ENCODE data around the gene PNPO. TPM values are rescaled to one million over a fixed set of nuclear protein-coding genes. Genes with fewer than 3 reads are reported as not detected.

PNPO gene
- total and polyA plus RNA-seq, 2 of the 13 experiments (the other 11 are each of a cell fraction or from before 2014, with no cell fraction given), result 47.9 to 63.3 TPM

GRCh38 chr17:47978324-47978723 lies 37.0 kb downstream of the PNPO start (continued):
- no peak for TF ChIP-seq ZNF468 (CRISPR knock-in tag; IDR thresholded peaks at IDR 0.05)
- TF ChIP-seq ZNF788 (CRISPR knock-in tag; IDR thresholded peaks at IDR 0.05; ENCODE audit: borderline replicate concordance), result no peak
- TF ChIP-seq TEAD3 (CRISPR knock-in tag; optimal IDR thresholded peaks at IDR 0.05; ENCODE audit: borderline replicate concordance), result no peak
- TF ChIP-seq ESRRA (CRISPR knock-in tag; IDR thresholded peaks at IDR 0.05; ENCODE audit: low read depth), result no peak
- TF ChIP-seq HOXA3 (CRISPR knock-in tag; IDR thresholded peaks at IDR 0.05), result 0 out of 2 replicates have a peak, but pooled peaks have one; percentile 26
- no peak for TF ChIP-seq MED1 (CRISPR knock-in tag; IDR thresholded peaks at IDR 0.05)
- TF ChIP-seq SRSF4 (IDR thresholded peaks at IDR 0.05; ENCODE audit: low read depth, low read length, poor library complexity, severe bottlenecking), result no peak
- no peak for TF ChIP-seq PCBP2 (optimal IDR thresholded peaks at IDR 0.05; ENCODE audit: low read depth, low read length, poor library complexity, severe bottlenecking)
- no peak for TF ChIP-seq ZNF605 (CRISPR knock-in tag; IDR thresholded peaks at IDR 0.05)
- no peak for TF ChIP-seq NCOA1 (CRISPR knock-in tag; IDR thresholded peaks at IDR 0.05)
- no peak for TF ChIP-seq IRF9 (CRISPR knock-in tag; IDR thresholded peaks at IDR 0.05; ENCODE audit: borderline replicate concordance)
- no peak for TF ChIP-seq TFDP2 (CRISPR knock-in tag; IDR thresholded peaks at IDR 0.05)
- TF ChIP-seq PATZ1 (CRISPR knock-in tag; IDR thresholded peaks at IDR 0.05), result peak; percentile 72
- no peak for TF ChIP-seq ZNF558 (CRISPR knock-in tag; IDR thresholded peaks at IDR 0.05; ENCODE audit: borderline replicate concordance)
- no peak for TF ChIP-seq SP1 (IDR thresholded peaks at IDR 0.05)
- TF ChIP-seq SP1 (CRISPR knock-in tag; IDR thresholded peaks at IDR 0.05), result peak; percentile 31; the same call in 1 of the 2 replicates
- no peak for TF ChIP-seq JUNB (CRISPR knock-in tag; IDR thresholded peaks at IDR 0.05; ENCODE audit: borderline replicate concordance)
- 0 out of 2 replicates have a peak, but pooled peaks have one; percentile 73 for TF ChIP-seq ZNF572 (CRISPR knock-in tag; IDR thresholded peaks at IDR 0.05)
- no peak for TF ChIP-seq PHF5A (CRISPR knock-in tag; IDR thresholded peaks at IDR 0.05; ENCODE audit: low read depth, unreplicated experiment)
- TF ChIP-seq ZKSCAN8 (CRISPR knock-in tag; IDR thresholded peaks at IDR 0.05; ENCODE audit: borderline replicate concordance), result no peak
- TF ChIP-seq PBX3 (CRISPR knock-in tag; IDR thresholded peaks at IDR 0.05; ENCODE audit: borderline replicate concordance), result no peak
- no peak for TF ChIP-seq ZNF136 (CRISPR knock-in tag; IDR thresholded peaks at IDR 0.05; ENCODE audit: low read depth)
- no peak for TF ChIP-seq PCBP1 (IDR thresholded peaks at IDR 0.05; ENCODE audit: borderline replicate concordance, low read depth, low read length)
- no peak for TF ChIP-seq RFXAP (CRISPR knock-in tag; IDR thresholded peaks at IDR 0.05; ENCODE audit: borderline replicate concordance)
- no peak for TF ChIP-seq TRIM22 (IDR thresholded peaks at IDR 0.05)
